ENCODE results near the gene WFDC6. TPM values are rescaled to one million over a fixed set of nuclear protein-coding genes. Genes with fewer than 3 reads are reported as not detected.

The WFDC6 gene
- total RNA-seq, 2 donors from 2014 or later: 34.8 TPM; not detected in 1

- H3K4me1 ChIP-seq (replicated peaks): no peaks in the 10 kb centered on the region
- intact Hi-C loops (cut with DNase I): no loop called here
- H3K4me3 ChIP-seq: no peak overlapping the region
- H3K27me3 ChIP-seq (replicated peaks; ENCODE audit: insufficient read depth): no peaks in the 10 kb centered on the region
- TF ChIP-seq POLR2AphosphoS5 (IDR thresholded peaks at IDR 0.05) (no peak), CTCF (IDR thresholded peaks at IDR 0.05) (no peak), POLR2A (IDR thresholded peaks at IDR 0.05) (no peak)
- H3K9me3 ChIP-seq: no peaks in the 10 kb centered on the region
- 66% methylated on average over 3 of the region's 3 CpGs for WGBS
- DNase-seq (ENCODE audit: low spot score): no peak
- H3K27ac ChIP-seq: no peak overlapping the region
- no peaks in the 10 kb centered on the region for H3K36me3 ChIP-seq
Measured at GRCh38 chr20:45497971-45498494, 41.2 kb downstream of the WFDC6 start.

- no peak for DNase-seq (ENCODE audit: low spot score)
- H3K9me3 ChIP-seq: no peaks in the 10 kb centered on the region
- H3K27me3 ChIP-seq (replicated peaks; ENCODE audit: insufficient read depth): no peaks in the 10 kb centered on the region
- no peak for TF ChIP-seq CTCF (IDR thresholded peaks at IDR 0.05)
- no peak for TF ChIP-seq POLR2AphosphoS5 (IDR thresholded peaks at IDR 0.05)
- TF ChIP-seq POLR2A (IDR thresholded peaks at IDR 0.05): no peak
- WGBS: 41% methylated on average over 3 of the region's 3 CpGs
- intact Hi-C loops (cut with DNase I): no loop called here
- H3K36me3 ChIP-seq: no peaks in the 10 kb centered on the region
- H3K27ac ChIP-seq: no peak overlapping the region
- no peaks in the 10 kb centered on the region for H3K4me1 ChIP-seq (replicated peaks)
- H3K4me3 ChIP-seq: no peak overlapping the region
Measured at GRCh38 chr20:45496166-45496565, 43.1 kb downstream of the WFDC6 start.

GRCh38 chr20:45495501-45495941, 43.8 kb downstream of the WFDC6 start:
- no peaks in the 10 kb centered on the region for H3K9me3 ChIP-seq
- WGBS: 86% methylated on average over 1 of the region's 1 CpG
- no peaks in the 10 kb centered on the region for H3K4me1 ChIP-seq (replicated peaks)
- TF ChIP-seq POLR2AphosphoS5 (IDR thresholded peaks at IDR 0.05) (no peak), CTCF (IDR thresholded peaks at IDR 0.05) (no peak), POLR2A (IDR thresholded peaks at IDR 0.05) (no peak)
- intact Hi-C loops (cut with DNase I): no loop called here
- no peaks in the 10 kb centered on the region for H3K36me3 ChIP-seq
- no peak overlapping the region for H3K4me3 ChIP-seq
- no peaks in the 10 kb centered on the region for H3K27me3 ChIP-seq (replicated peaks; ENCODE audit: insufficient read depth)
- no peak overlapping the region for H3K27ac ChIP-seq
- DNase-seq (ENCODE audit: low spot score): no peak

- H3K36me3 ChIP-seq: no peaks in the 10 kb centered on the region
- TF ChIP-seq CTCF (IDR thresholded peaks at IDR 0.05): no peak
- TF ChIP-seq POLR2AphosphoS5 (IDR thresholded peaks at IDR 0.05): no peak
- no peak for TF ChIP-seq POLR2A (IDR thresholded peaks at IDR 0.05)
- intact Hi-C loops (cut with DNase I): no loop called here
- H3K27ac ChIP-seq: no peak overlapping the region
- no peaks in the 10 kb centered on the region for H3K4me1 ChIP-seq (replicated peaks)
- H3K27me3 ChIP-seq (replicated peaks; ENCODE audit: insufficient read depth): no peaks in the 10 kb centered on the region
- no peak for DNase-seq (ENCODE audit: low spot score)
- H3K4me3 ChIP-seq: no peak overlapping the region
- WGBS: 65% methylated on average over 1 of the region's 1 CpG
- no peaks in the 10 kb centered on the region for H3K9me3 ChIP-seq
Measured at GRCh38 chr20:45489083-45489531, 50.2 kb downstream of the WFDC6 start.

- H3K27ac ChIP-seq: no peak overlapping the region
- intact Hi-C loops (cut with DNase I): no loop called here
- no peaks in the 10 kb centered on the region for H3K27me3 ChIP-seq (replicated peaks; ENCODE audit: insufficient read depth)
- no peak for DNase-seq (ENCODE audit: low spot score)
- no peaks in the 10 kb centered on the region for H3K9me3 ChIP-seq
- H3K36me3 ChIP-seq: no peaks in the 10 kb centered on the region
- no peak overlapping the region for H3K4me3 ChIP-seq
- no peaks in the 10 kb centered on the region for H3K4me1 ChIP-seq (replicated peaks)
- TF ChIP-seq POLR2AphosphoS5 (IDR thresholded peaks at IDR 0.05) (no peak), CTCF (IDR thresholded peaks at IDR 0.05) (peak in 1 of 4 experiments; percentile 7), POLR2A (IDR thresholded peaks at IDR 0.05) (no peak)
- WGBS: 38% methylated on average over 20 of the region's 20 CpGs
Measured at GRCh38 chr20:45487231-45487635, 52.0 kb downstream of the WFDC6 start.

Measured in prostate gland (tissue), 2 donors.